ENCODE measurements around the gene EDN1. TPM values are rescaled to one million over a fixed set of nuclear protein-coding genes. Genes with fewer than 3 reads are reported as not detected.

EDN1 gene
- polyA plus RNA-seq, 1 donor (not counting 4 experiments of a cell fraction or from before 2014, with no cell fraction given), result 17.2 TPM

GRCh38 chr6:12297363-12298016, 7.3 kb downstream of the EDN1 start:
- no peaks in the 10 kb centered on the region for H3K9me1 ChIP-seq (ENCODE audit: control insufficient read depth, extremely low read depth, insufficient read depth, low read length)
- H3K4me1 ChIP-seq (ENCODE audit: control insufficient read depth, extremely low read depth, insufficient read depth, low read length), result peaks cover 39% of the 10 kb centered on the region
- no peak overlapping the region for H3K4me3 ChIP-seq (ENCODE audit: control insufficient read depth in 2 of 3, extremely low read depth in 1 of 3, insufficient read depth in 2 of 3, low read depth in 1 of 3, low read length in 3 of 3)
- H3K27ac ChIP-seq (ENCODE audit: control insufficient read depth, insufficient read depth, low read length), result no peak overlapping the region
- H3K4me2 ChIP-seq (ENCODE audit: control insufficient read depth, extremely low read depth, insufficient read depth, low read depth, low read length), result no peak overlapping the region
- DNase-seq (ENCODE audit: low read depth, low spot score) (no peak), FAIRE-seq (no peak)
- no peak overlapping the region for H3K9ac ChIP-seq (ENCODE audit: control insufficient read depth, extremely low read depth, insufficient read depth, low read length)
- peaks cover 9 to 35% of the 10 kb centered on the region in 2 experiments for H3K36me3 ChIP-seq (ENCODE audit: control insufficient read depth in 2 of 2, extremely low read depth in 1 of 2, insufficient read depth in 2 of 2, low read length in 2 of 2)
- dilution Hi-C loops (cut with MboI; ENCODE audit: extremely low pct_ligation_motif_present, low sequenced_read_pairs), result no loop called here
- H4K20me1 ChIP-seq (ENCODE audit: control insufficient read depth, extremely low read depth, insufficient read depth, low read length), result no peaks in the 10 kb centered on the region
- H3K79me2 ChIP-seq (ENCODE audit: control insufficient read depth, insufficient read depth, low read length), result peaks cover 7% of the 10 kb centered on the region
- H2AFZ ChIP-seq (ENCODE audit: control insufficient read depth, low read length), result no peak overlapping the region
- H3K9me3 ChIP-seq (ENCODE audit: control insufficient read depth, low read depth, low read length), result no peaks in the 10 kb centered on the region
- TF ChIP-seq CTCF (optimal IDR thresholded peaks at IDR 0.05 in 1 of 3, IDR thresholded peaks at IDR 0.05 in 1 of 3, conservative IDR thresholded peaks at IDR 0.05 in 1 of 3; ENCODE audit: extremely low read depth in 1 of 3, insufficient read depth in 2 of 3, low read length in 3 of 3) (no peak), EZH2 (IDR thresholded peaks at IDR 0.05; ENCODE audit: low read length) (no peak)
- H3K27me3 ChIP-seq (ENCODE audit: control insufficient read depth, extremely low read depth, insufficient read depth, low read length), result no peaks in the 10 kb centered on the region

GRCh38 chr6:12298017-12298978, 8.1 kb downstream of the EDN1 start:
- H3K4me1 ChIP-seq (ENCODE audit: control insufficient read depth, extremely low read depth, insufficient read depth, low read length), result peaks cover 31% of the 10 kb centered on the region
- peaks cover 9 to 29% of the 10 kb centered on the region in 2 experiments for H3K36me3 ChIP-seq (ENCODE audit: control insufficient read depth in 2 of 2, extremely low read depth in 1 of 2, insufficient read depth in 2 of 2, low read length in 2 of 2)
- dilution Hi-C loops (cut with MboI; ENCODE audit: extremely low pct_ligation_motif_present, low sequenced_read_pairs), result no loop called here
- H3K79me2 ChIP-seq (ENCODE audit: control insufficient read depth, insufficient read depth, low read length), result no peaks in the 10 kb centered on the region
- no peak overlapping the region for H3K4me2 ChIP-seq (ENCODE audit: control insufficient read depth, extremely low read depth, insufficient read depth, low read depth, low read length)
- TF ChIP-seq CTCF (optimal IDR thresholded peaks at IDR 0.05 in 1 of 3, IDR thresholded peaks at IDR 0.05 in 1 of 3, conservative IDR thresholded peaks at IDR 0.05 in 1 of 3; ENCODE audit: extremely low read depth in 1 of 3, insufficient read depth in 2 of 3, low read length in 3 of 3) (no peak), EZH2 (IDR thresholded peaks at IDR 0.05; ENCODE audit: low read length) (no peak)
- no peaks in the 10 kb centered on the region for H3K27me3 ChIP-seq (ENCODE audit: control insufficient read depth, extremely low read depth, insufficient read depth, low read length)
- H3K9me1 ChIP-seq (ENCODE audit: control insufficient read depth, extremely low read depth, insufficient read depth, low read length), result no peaks in the 10 kb centered on the region
- no peak overlapping the region for H3K9ac ChIP-seq (ENCODE audit: control insufficient read depth, extremely low read depth, insufficient read depth, low read length)
- no peaks in the 10 kb centered on the region for H3K9me3 ChIP-seq (ENCODE audit: control insufficient read depth, low read depth, low read length)
- no peak for DNase-seq (ENCODE audit: low read depth, low spot score)
- H3K27ac ChIP-seq (ENCODE audit: control insufficient read depth, insufficient read depth, low read length), result no peak overlapping the region
- FAIRE-seq, result no peak
- H4K20me1 ChIP-seq (ENCODE audit: control insufficient read depth, extremely low read depth, insufficient read depth, low read length), result no peaks in the 10 kb centered on the region
- H3K4me3 ChIP-seq (ENCODE audit: control insufficient read depth in 2 of 3, extremely low read depth in 1 of 3, insufficient read depth in 2 of 3, low read depth in 1 of 3, low read length in 3 of 3), result no peak overlapping the region
- no peak overlapping the region for H2AFZ ChIP-seq (ENCODE audit: control insufficient read depth, low read length)
